ENCODE results near the gene MUC2. TPM values are rescaled to one million over a fixed set of nuclear protein-coding genes. Genes with fewer than 3 reads are reported as not detected.

The MUC2 gene
- total and polyA plus RNA-seq, 2 of the 4 experiments (the other 2 are of a cell fraction), result not detected

DNA sequence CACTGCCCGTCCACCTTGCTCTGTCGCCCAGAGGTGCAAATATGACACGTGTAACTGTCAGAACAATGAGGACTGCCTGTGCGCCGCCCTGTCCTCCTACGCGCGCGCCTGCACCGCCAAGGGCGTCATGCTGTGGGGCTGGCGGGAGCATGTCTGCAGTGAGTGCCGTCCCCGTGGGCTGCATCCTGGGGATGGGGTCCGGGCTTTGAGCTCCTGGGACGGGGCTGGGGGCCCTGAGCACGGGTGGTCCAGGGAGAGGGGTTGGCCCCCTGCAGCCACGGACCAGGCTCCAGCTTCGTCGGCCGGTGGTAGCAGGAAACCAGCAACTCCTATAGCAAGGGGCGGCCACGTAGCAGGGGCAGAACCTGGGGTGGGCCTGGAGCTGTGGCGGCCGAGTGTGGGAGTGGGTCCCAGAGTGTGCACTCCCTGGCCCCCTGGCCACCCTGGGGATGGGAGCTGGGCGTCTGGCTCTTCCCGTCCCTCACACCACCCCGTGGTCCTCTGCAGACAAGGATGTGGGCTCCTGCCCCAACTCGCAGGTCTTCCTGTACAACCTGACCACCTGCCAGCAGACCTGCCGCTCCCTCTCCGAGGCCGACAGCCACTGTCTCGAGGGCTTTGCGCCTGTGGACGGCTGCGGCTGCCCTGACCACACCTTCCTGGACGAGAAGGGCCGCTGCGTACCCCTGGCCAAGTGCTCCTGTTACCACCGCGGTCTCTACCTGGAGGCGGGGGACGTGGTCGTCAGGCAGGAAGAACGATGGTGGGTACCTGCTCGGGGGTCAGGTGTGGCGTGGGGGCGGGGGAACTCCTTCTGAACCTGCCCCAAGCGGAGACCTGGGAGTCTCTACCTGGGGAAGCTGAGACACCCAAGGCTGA lies 10.1 kb downstream of the MUC2 start:
- Histone ChIP-seq H3K4me3 (ENCODE audit: insufficient read depth, low read depth, low read length) (no peak overlapping the region), H2BK15ac (ENCODE audit: low read depth, low read length) (no peak overlapping the region), H3K36me3 (ENCODE audit: control insufficient read depth, insufficient read depth, low read length) (no peaks in the 10 kb centered on the region), H2AFZ (replicated peaks; ENCODE audit: low read length, poor library complexity) (no peak overlapping the region), H3K56ac (ENCODE audit: extremely low read depth, insufficient read depth, low read length) (no peak overlapping the region), H3K9me3 (ENCODE audit: control insufficient read depth, insufficient read depth, low read length) (peaks cover 5% of the 10 kb centered on the region; the same call in 1 of the 2 replicates), H3K79me1 (ENCODE audit: low read depth in 1 of 2, low read length in 2 of 2) (no peaks in the 10 kb centered on the region), H3K4me2 (ENCODE audit: low read depth, low read length) (no peak overlapping the region), H3K18ac (ENCODE audit: low read depth, low read length) (no peak overlapping the region), H4K5ac (ENCODE audit: low read depth, low read length) (no peak overlapping the region), H3K4ac (ENCODE audit: low read depth, low read length) (no peak overlapping the region), H2BK120ac (ENCODE audit: low read depth, low read length) (no peak overlapping the region), H3K27ac (ENCODE audit: insufficient read depth, low read length) (no peak overlapping the region), H3K9me1 (ENCODE audit: insufficient read depth, low read length) (no peaks in the 10 kb centered on the region), H2AK9ac (replicated peaks; ENCODE audit: low read depth, low read length, poor library complexity) (no peak overlapping the region), H2AK5ac (ENCODE audit: low read depth, low read length) (no peak overlapping the region), H4K8ac (ENCODE audit: low read depth in 2 of 2, low read length in 2 of 2) (no peak overlapping the region), H3K27me3 (ENCODE audit: control insufficient read depth, insufficient read depth, low read length) (no peaks in the 10 kb centered on the region; the same call in none of the 2 replicates), H2BK20ac (ENCODE audit: low read depth, low read length) (no peak overlapping the region), H2BK5ac (ENCODE audit: low read depth, low read length, poor library complexity, severe bottlenecking) (no peak overlapping the region), H3K4me1 (ENCODE audit: control insufficient read depth, insufficient read depth, low read length) (no peaks in the 10 kb centered on the region), H3K14ac (replicated peaks; ENCODE audit: low read depth, low read length) (no peak overlapping the region), H4K91ac (ENCODE audit: insufficient read depth, low read depth, low read length) (no peak overlapping the region), H4K20me1 (ENCODE audit: insufficient read depth, low read length) (no peaks in the 10 kb centered on the region), H3K23ac (ENCODE audit: low read depth, low read length) (no peak overlapping the region), H3K9ac (ENCODE audit: low read depth, low read length) (no peak overlapping the region)
- intact Hi-C loops (cut with micrococcal nuclease) (no loop called here), in situ Hi-C loops (cut with MboI; ENCODE audit: low sequenced_read_pairs) (no loop called here), dilution Hi-C loops (cut with HindIII; ENCODE audit: low sequenced_read_pairs, unreplicated experiment) (no loop called here)
- no TSS peak for BruUV-seq (replicated peaks)
- no peak for DNase-seq
- ChIA-PET POLR2A (ENCODE audit: unreplicated experiment) (no interaction called here), CTCF (no interaction called here)
- TF ChIP-seq CEBPB (IDR thresholded peaks at IDR 0.05; ENCODE audit: low read depth, low read length), result no peak
- TF ChIP-seq CHD1 (IDR thresholded peaks at IDR 0.05; ENCODE audit: low read depth, low read length), result no peak
- no peak for TF ChIP-seq FOS (IDR thresholded peaks at IDR 0.05; ENCODE audit: low read depth, low read length)
- TF ChIP-seq POLR2A (IDR thresholded peaks at IDR 0.05; ENCODE audit: low read depth, low read length), result no peak
- TF ChIP-seq, protein P1, sequence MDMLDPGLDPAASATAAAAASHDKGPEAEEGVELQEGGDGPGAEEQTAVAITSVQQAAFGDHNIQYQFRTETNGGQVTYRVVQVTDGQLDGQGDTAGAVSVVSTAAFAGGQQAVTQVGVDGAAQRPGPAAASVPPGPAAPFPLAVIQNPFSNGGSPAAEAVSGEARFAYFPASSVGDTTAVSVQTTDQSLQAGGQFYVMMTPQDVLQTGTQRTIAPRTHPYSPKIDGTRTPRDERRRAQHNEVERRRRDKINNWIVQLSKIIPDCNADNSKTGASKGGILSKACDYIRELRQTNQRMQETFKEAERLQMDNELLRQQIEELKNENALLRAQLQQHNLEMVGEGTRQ (IDR thresholded peaks at IDR 0.05; ENCODE audit: low read depth, low read length), result no peak
- TF ChIP-seq MXI1 (IDR thresholded peaks at IDR 0.05; ENCODE audit: borderline replicate concordance, low read depth, low read length), result no peak
- no peak for TF ChIP-seq RCOR1 (IDR thresholded peaks at IDR 0.05; ENCODE audit: insufficient replicate concordance, low read length)
- TF ChIP-seq NFE2L2 (IDR thresholded peaks at IDR 0.05; ENCODE audit: low read depth, low read length), result no peak
- TF ChIP-seq MAZ (IDR thresholded peaks at IDR 0.05; ENCODE audit: borderline replicate concordance, low read depth, low read length), result no peak
- no peak for TF ChIP-seq BHLHE40 (IDR thresholded peaks at IDR 0.05; ENCODE audit: low read depth, low read length)
- TF ChIP-seq SMC3 (IDR thresholded peaks at IDR 0.05; ENCODE audit: low read depth, low read length), result no peak
- TF ChIP-seq RFX5 (IDR thresholded peaks at IDR 0.05; ENCODE audit: low read depth, low read length), result no peak
- no peak for TF ChIP-seq MAFK (IDR thresholded peaks at IDR 0.05; ENCODE audit: low read depth, low read length)
- TF ChIP-seq, protein P2, sequence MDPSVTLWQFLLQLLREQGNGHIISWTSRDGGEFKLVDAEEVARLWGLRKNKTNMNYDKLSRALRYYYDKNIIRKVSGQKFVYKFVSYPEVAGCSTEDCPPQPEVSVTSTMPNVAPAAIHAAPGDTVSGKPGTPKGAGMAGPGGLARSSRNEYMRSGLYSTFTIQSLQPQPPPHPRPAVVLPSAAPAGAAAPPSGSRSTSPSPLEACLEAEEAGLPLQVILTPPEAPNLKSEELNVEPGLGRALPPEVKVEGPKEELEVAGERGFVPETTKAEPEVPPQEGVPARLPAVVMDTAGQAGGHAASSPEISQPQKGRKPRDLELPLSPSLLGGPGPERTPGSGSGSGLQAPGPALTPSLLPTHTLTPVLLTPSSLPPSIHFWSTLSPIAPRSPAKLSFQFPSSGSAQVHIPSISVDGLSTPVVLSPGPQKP (IDR thresholded peaks at IDR 0.05; ENCODE audit: borderline replicate concordance, low read depth, low read length), result no peak
- TF ChIP-seq RAD21 (IDR thresholded peaks at IDR 0.05; ENCODE audit: low read length), result no peak
- ATAC-seq (ENCODE audit: low read depth), result no peak
- WGBS, 2 experiments (ENCODE audit: extremely low coverage in 2 of 2, insufficient read length in 1 of 2), result 68% methylated on average over 25 of the region's 49 CpGs; no CpG with 5 or more reads in 1 of the 2 experiments

Measured in IMR-90 (cell line).